IMR-90 (cell line): ENCODE results near the gene SKP2.
"Not testable (repeated sequence)": the region's sequence is repeated elsewhere in the genome, so short reads cannot be mapped to it uniquely, and the experiment has no call there.

Experiments used
- BHLHE40 ChIP-seq: fragments of 150-350 bp; IDR thresholded peaks from 2 replicates; pipeline ENCODE4 v1.6.1; 2016; ENCODE audit warnings: mild to moderate bottlenecking, low read depth, low read length
- CEBPB ChIP-seq: IDR thresholded peaks from 2 replicates; pipeline ENCODE4 v1.6.1; 2012; ENCODE audit warnings: low read depth, low read length, improper control_type of control experiment
- CHD1 ChIP-seq: IDR thresholded peaks from 2 replicates; pipeline ENCODE4 v1.6.1; 2012; ENCODE audit warnings: low read depth, low read length, improper control_type of control experiment
- MAFK ChIP-seq: IDR thresholded peaks from 2 replicates; pipeline ENCODE4 v1.6.1; 2012; ENCODE audit warnings: low read depth, low read length, improper control_type of control experiment
- MAZ ChIP-seq: IDR thresholded peaks from 2 replicates; pipeline ENCODE4 v1.6.1; 2012; ENCODE audit warnings: low read depth, mild to moderate bottlenecking, low read length, improper control_type of control experiment, moderate library complexity, borderline replicate concordance
- MXI1 ChIP-seq: IDR thresholded peaks from 2 replicates; pipeline ENCODE4 v1.6.1; 2012; ENCODE audit warnings: low read depth, mild to moderate bottlenecking, low read length, moderate library complexity, borderline replicate concordance
- POLR2A ChIP-seq: IDR thresholded peaks from 2 replicates; pipeline ENCODE4 v1.6.1; 2012; ENCODE audit warnings: mild to moderate bottlenecking, low read depth, low read length
- RAD21 ChIP-seq: IDR thresholded peaks from 2 replicates; pipeline ENCODE4 v1.6.1; 2012; ENCODE audit warnings: low read length, improper control_type of control experiment
- RCOR1 ChIP-seq: IDR thresholded peaks from 2 replicates; pipeline ENCODE4 v1.6.1; 2012; ENCODE audit warnings: mild to moderate bottlenecking, low read length, improper control_type of control experiment; ENCODE audit not compliant: insufficient replicate concordance
- RFX5 ChIP-seq: IDR thresholded peaks from 2 replicates; pipeline ENCODE4 v1.8.0; 2012; ENCODE audit warnings: low read depth, mild to moderate bottlenecking, low read length, moderate library complexity
- SMC3 ChIP-seq: fragments of 150-350 bp; IDR thresholded peaks from 2 replicates; pipeline ENCODE4 v1.6.1; 2016; ENCODE audit warnings: low read depth, mild to moderate bottlenecking, antibody characterized with exemption, low read length, moderate library complexity
- TF ChIP-seq, protein P1 (sequence below): conservative IDR thresholded peaks from 2 replicates; pipeline ENCODE4 v1.5.1; 2012; ENCODE audit warnings: mild to moderate bottlenecking, low read depth, low read length, improper control_type of control experiment
- TF ChIP-seq, protein P2 (sequence below): fragments of 150-350 bp; IDR thresholded peaks from 2 replicates; pipeline ENCODE4 v1.6.1; 2016; ENCODE audit warnings: low read depth, mild to moderate bottlenecking, low read length, moderate library complexity, borderline replicate concordance
- TF ChIP-seq, protein P3 (sequence below): fragments of 150-350 bp; IDR thresholded peaks from 2 replicates; pipeline ENCODE4 v1.6.1; 2017; ENCODE audit warnings: mild to moderate bottlenecking, antibody characterized with exemption, low read length, low read depth

DNA sequence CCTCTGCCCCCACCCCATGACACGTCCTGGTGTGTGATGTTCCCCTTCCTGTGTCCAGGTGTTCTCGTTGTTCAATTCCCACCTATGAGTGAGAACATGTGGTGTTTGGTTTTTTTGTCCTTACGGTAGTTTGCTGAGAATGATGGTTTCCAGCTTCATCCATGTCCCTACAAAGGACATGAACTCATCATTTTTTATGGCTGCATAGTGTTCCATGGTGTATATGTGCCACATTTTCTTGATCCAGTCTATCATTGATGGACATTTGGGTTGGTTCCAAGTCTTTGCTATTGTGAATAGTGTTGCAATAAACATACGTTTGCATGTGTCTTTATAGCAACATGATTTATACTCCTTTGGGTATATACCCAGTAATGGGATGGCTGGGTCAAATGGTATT, 32.5 kb downstream of the SKP2 start:
- TF ChIP-seq, protein P1, sequence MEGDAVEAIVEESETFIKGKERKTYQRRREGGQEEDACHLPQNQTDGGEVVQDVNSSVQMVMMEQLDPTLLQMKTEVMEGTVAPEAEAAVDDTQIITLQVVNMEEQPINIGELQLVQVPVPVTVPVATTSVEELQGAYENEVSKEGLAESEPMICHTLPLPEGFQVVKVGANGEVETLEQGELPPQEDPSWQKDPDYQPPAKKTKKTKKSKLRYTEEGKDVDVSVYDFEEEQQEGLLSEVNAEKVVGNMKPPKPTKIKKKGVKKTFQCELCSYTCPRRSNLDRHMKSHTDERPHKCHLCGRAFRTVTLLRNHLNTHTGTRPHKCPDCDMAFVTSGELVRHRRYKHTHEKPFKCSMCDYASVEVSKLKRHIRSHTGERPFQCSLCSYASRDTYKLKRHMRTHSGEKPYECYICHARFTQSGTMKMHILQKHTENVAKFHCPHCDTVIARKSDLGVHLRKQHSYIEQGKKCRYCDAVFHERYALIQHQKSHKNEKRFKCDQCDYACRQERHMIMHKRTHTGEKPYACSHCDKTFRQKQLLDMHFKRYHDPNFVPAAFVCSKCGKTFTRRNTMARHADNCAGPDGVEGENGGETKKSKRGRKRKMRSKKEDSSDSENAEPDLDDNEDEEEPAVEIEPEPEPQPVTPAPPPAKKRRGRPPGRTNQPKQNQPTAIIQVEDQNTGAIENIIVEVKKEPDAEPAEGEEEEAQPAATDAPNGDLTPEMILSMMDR: not testable (repeated sequence)
- not testable (repeated sequence) for TF ChIP-seq MAZ, MXI1, MAFK, RCOR1, RFX5, POLR2A, RAD21, CEBPB, CHD1, SMC3, BHLHE40
- TF ChIP-seq, protein P2, sequence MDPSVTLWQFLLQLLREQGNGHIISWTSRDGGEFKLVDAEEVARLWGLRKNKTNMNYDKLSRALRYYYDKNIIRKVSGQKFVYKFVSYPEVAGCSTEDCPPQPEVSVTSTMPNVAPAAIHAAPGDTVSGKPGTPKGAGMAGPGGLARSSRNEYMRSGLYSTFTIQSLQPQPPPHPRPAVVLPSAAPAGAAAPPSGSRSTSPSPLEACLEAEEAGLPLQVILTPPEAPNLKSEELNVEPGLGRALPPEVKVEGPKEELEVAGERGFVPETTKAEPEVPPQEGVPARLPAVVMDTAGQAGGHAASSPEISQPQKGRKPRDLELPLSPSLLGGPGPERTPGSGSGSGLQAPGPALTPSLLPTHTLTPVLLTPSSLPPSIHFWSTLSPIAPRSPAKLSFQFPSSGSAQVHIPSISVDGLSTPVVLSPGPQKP: not testable (repeated sequence)
- TF ChIP-seq, protein P3, sequence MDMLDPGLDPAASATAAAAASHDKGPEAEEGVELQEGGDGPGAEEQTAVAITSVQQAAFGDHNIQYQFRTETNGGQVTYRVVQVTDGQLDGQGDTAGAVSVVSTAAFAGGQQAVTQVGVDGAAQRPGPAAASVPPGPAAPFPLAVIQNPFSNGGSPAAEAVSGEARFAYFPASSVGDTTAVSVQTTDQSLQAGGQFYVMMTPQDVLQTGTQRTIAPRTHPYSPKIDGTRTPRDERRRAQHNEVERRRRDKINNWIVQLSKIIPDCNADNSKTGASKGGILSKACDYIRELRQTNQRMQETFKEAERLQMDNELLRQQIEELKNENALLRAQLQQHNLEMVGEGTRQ: not testable (repeated sequence)
